GM19043 (cell line): ENCODE results near the gene NINJ1.
A peak's percentile ranks its signal among the peaks of the same experiment; 100 is the strongest.

Experiments
- ATAC-seq: cut with Tn5 transposase; IDR thresholded peaks from one replicate; pipeline ENCODE4 v1.9.1; 2021; ENCODE audit warnings: low read depth; ENCODE audit not compliant: unreplicated experiment

Gene NINJ1

DNA sequence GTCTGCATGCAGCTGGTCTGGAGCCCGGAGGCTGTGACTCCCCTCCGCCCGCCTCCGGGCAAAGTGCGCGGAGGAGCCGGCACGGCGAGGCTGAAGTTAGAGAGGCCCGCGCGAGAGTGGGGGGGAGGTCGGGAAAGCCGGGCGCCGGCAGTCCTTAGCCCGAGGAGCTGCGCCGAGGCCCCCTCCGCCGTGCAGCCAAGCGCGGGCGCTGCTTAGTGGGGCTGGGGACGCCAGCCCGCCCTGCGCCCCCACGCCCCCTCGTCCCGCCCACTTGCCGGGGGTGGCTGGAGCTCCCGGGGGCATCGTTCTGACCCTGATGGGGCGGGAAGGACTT, 403 bp downstream of the NINJ1 start:
- ATAC-seq = no peak

- peak; percentile 37 for ATAC-seq
Measured at GRCh38 chr9:93132946-93133680, 938 bp downstream of the NINJ1 start.

GRCh38 chr9:93132287-93132927, 1.6 kb downstream of the NINJ1 start:
- ATAC-seq = no peak

DNA sequence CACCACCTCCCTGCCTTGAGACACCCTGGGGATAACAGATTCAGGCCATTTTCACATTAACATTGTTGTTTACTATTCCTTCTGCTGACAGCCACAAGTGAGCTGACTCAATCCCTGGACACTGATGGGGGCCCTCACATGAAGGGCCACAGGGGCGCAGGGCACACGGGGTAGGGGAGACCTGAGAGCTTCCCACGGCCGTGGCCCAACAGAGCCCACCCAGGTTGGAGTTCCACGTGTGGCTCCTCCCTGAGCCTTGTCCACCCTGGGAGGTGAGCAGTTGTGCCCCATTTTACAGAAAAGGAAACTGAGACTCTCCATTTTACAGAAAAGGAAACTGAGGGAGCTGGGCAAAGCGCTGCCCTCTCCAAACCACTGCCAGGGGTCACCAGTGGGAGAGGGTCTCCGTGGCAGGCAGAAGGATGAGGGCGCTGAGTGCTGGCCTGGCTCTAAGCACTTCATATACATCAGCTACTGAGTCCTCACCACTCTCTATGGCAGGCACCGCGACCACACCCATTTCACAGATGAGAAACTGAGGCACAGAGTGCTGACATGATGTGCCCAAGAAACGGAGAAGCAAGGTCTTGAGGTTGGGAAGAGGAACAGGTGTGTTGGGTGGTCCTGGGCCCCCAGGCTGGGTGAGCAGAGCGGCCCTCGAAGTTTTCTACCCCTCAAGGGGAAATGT, 2.3 kb downstream of the NINJ1 start:
- ATAC-seq = no peak

DNA sequence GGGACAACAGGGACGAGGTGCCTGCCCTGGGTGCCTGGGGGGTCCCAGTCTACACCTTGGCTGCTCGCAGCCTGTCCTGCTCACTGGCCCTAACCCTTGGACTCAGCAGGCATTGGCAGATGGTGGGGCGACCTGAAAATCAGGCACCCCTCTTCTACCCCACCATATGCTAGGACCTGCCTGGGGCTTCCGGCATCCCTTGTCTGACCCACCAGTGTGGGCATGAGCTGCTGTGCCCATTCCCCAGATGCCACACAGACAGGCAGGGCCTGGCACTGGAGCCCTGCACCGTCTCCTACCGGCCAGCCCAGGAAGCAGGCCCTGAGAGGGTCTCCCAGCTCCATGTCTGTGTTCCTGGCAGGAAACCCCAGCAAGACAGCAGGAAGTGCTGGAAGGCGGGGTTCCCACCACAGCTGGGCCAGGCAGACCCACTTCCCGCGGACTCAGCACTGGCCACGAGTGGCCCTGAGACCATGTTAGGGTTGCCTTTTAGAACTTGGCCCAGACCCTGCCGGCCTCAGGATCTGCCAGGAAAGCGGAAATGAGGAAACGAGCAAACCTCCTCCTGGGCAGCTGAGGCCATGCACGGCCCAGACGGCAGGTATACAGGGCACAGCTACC, 3.1 kb downstream of the NINJ1 start:
- no peak for ATAC-seq

DNA sequence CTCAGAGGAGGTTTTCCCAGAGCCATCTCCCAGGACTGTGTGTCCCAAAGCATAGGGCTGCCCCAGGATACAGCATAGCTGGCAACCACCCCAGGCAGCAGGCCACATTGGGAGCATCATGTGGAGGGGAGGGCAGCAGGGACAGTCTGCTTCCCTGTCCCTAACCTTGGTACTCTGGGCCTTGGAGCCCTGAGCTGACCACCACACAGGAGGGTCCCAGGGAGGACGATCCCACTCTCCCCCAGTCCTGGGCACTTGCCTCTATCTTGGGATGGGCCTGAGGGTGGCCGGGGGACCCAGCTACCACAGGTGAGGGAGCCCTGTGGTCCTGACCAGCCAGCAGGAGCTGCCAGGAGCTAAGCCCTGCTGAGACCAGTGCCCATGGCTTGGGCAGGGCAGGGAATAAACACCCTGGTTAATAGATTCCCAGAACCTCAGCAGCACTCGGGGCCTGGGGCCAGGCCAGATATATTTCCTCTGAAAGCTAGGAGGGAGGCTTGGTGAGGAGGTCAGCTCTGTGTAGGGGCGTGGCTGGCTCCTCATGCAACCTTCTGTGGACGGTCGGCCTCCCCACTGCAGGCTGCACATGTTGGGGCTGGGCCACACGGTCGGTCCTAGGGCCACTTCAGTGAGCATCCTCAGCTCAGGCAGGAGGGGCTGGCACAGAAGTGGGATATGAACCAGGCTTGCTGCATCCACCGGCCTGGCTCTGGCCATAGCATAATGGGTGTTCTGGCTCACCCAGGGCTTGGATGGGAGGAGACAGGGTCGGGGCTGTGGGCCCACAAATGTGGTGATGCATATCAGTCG, 4.2 kb downstream of the NINJ1 start:
- ATAC-seq = no peak

DNA sequence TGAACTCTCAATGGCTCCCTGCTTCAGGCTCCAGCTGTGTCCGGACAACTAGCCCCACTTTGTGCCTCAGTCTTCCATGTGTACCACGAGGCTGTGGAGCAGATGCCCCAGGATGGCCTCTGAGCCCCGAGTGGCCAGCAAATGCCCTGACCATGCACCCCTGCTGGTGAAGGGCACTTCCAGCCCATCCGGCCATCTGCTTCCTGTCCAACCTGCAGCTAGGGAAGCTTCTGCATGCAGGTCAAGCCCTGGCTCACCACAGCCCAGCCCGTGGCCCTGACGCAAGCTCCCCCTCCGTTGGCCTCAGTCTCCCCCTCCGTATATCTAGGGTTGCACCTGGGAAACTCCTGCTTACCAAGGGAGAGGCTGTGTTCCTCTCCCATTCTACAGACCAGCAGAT, 4.8 kb downstream of the NINJ1 start:
- no peak for ATAC-seq

- ATAC-seq = no peak
Measured at GRCh38 chr9:93128715-93129224, 5.3 kb downstream of the NINJ1 start.

- ATAC-seq = no peak
Measured at GRCh38 chr9:93128011-93128714, 5.9 kb downstream of the NINJ1 start.

- no peak for ATAC-seq
Measured at GRCh38 chr9:93127395-93127911, 6.6 kb downstream of the NINJ1 start.

DNA sequence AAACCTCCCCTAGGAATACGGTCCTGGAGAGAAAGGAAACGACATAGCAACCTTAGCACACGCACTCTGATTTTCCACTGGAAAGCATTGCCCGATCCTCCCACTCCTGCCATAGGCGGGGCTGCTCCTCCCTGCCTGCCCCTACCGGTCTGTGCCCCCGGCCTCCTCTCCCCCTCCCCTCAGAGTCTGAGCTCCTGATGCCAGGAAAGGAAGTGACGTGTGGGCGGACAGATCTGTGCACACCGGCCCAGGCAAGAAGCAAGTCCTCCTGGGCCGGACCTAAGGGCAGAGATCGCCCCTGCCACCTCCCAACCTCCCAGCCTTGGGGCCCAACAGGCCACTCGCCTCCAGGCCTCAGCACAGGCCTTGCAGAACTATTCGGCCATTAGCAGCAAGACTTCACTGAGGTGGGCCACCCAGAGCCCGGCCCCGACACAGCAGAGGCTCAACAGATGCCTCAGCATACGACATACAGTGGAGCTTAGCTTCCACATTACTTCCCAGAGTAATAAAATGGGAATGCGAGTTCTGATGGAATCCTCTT, 7.2 kb downstream of the NINJ1 start:
- no peak for ATAC-seq

DNA sequence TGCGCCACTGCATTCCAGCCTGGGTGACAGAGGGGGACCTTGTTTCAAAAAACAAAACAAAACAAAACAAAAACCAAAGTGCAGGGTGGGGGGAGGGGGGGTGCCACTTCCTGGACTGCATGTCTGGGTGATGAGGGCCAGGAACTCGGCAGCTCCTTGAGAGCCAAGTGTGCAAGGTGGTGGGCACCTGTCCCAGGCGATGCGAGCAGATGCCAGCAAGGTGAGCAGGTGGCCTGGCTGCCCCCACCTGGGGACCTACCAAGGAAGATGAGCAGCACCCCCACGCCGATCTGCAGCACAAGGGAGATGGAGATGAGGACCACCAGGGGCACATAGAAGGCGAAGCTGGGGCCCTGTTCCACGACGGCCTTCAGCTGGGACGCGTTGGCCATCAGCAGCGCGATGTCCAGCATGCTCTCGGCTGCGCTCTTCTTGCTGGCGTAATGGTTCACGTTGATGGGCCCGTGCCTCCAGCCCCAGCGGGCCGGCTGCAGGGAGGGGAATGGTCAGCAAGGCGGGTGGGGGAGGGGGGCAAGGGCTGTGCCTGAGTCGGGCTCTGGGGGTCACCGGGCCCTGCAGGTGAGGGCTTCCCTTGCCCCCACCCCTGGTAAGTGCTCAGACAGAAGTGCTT, 7.8 kb downstream of the NINJ1 start:
- ATAC-seq = no peak

GRCh38 chr9:93125331-93125894, 8.6 kb downstream of the NINJ1 start:
- no peak for ATAC-seq

GRCh38 chr9:93124793-93125192, 9.3 kb downstream of the NINJ1 start:
- no peak for ATAC-seq

DNA sequence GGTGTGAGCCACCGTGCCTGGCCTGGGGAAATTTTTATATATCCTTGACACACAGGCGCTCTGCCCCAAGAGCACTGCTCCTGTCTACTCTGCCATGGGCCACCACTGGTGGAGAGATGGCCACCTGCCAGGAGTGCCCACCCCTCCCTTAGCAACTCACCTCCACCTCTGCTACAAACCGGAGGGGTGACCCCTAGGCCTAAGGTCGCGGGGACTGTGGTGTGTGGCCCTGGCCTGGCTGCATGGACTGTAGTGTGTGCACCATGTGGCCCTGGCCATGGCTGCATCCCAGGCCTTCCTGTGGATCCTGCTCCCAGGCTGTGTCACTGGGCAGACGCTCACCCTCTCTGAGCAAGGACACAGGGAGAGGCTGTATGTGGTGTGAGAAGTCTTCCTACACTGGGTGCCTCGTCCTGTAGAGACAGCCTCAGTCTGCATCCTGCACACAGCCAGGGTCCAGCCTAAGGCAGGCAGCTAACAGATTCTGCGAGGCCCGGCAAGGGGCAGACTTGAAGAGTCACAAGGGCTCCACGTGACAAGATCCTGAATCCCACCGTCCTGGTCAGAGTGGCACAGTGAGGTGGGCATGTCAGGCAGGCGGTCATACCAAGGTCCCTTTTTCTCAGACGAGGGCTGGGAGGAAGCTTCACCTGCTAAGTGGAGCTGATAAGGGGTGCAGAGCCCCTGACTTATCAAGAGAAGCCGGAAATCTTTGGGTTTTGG, 10.3 kb downstream of the NINJ1 start:
- ATAC-seq = no peak

- ATAC-seq = no peak
Measured at GRCh38 chr9:93122721-93123221, 11.3 kb downstream of the NINJ1 start.

DNA sequence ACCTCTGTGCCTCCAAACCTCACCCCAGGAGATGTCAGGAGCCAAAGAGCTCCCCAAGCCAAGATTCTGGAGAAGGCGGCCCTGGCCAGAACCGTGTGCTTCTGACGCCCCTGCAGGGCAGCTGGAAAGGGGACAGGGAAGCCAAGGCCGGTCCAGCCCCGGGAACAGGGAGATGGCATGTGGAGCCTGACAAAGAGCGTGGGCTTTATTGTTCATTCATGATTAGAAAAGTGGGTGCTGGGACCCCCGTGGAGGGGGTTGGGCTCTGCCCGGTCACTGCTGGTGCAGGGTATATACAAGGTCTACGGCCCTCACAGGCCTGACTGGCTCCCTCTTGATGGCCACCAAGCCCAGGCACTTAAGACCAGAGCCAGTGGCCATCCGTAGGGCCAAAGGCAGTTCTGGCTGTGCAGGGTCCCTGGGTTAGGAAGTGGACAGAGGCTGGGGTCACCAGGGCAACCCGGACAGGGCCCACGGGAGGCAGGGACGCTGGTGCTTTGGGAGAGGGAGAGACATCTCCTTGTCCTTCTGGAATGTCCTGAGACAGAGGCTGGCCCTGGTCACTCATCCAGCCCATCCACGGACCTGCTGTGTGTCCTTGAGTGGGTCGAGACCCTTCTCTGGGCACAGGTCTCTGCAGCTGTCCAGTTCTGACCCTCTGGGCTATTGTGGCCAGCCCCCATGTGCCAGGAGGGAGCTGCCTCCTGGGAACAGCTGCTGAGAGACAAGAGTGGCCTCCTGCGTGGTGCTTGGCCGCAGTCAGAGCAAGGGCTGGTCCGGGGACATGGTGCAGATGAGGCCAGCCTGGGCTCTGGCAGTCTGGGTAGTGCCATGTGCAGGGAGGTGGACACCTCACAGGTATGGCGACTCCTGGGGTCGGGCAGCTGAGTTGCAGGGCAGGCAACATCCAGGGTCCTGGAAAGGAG, 12.5 kb downstream of the NINJ1 start:
- ATAC-seq = no peak
